IPS-NIHi11 (cell line): ENCODE data around the gene SSBP3.

Source experiments
- DNase-seq: peaks from one replicate; pipeline ENCODE4 v3.0.0; 2012; ENCODE audit warnings: mixed read lengths, low spot score

The SSBP3 gene

GRCh38 chr1:54329312-54330003 is 76.7 kb downstream of the SSBP3 start:
- DNase-seq, result no peak

- DNase-seq, result no peak
These were observed 78.0 kb downstream of the SSBP3 start for GRCh38 chr1:54328066-54328636.

GRCh38 chr1:54327386-54328065 is 78.7 kb downstream of the SSBP3 start:
- DNase-seq, result no peak

GRCh38 chr1:54326543-54327385 is 79.4 kb downstream of the SSBP3 start:
- no peak for DNase-seq

GRCh38 chr1:54325703-54326461 is 80.3 kb downstream of the SSBP3 start:
- no peak for DNase-seq

- no peak for DNase-seq
These were observed 80.9 kb downstream of the SSBP3 start for GRCh38 chr1:54325284-54325683.

GRCh38 chr1:54324251-54325140 is 81.7 kb downstream of the SSBP3 start:
- no peak for DNase-seq

GRCh38 chr1:54323921-54324250 is 82.3 kb downstream of the SSBP3 start:
- DNase-seq, result no peak

- DNase-seq, result peak; percentile 55
These were observed 82.9 kb downstream of the SSBP3 start for GRCh38 chr1:54323324-54323739.

GRCh38 chr1:54318246-54318814 is 87.9 kb downstream of the SSBP3 start:
- DNase-seq, result no peak

- no peak for DNase-seq
These were observed 89.1 kb downstream of the SSBP3 start for GRCh38 chr1:54317084-54317483.

- DNase-seq, result no peak
These were observed 91.1 kb downstream of the SSBP3 start for GRCh38 chr1:54315099-54315498.

- DNase-seq, result no peak
These were observed 91.5 kb downstream of the SSBP3 start for GRCh38 chr1:54314696-54315095.

- DNase-seq, result no peak
These were observed 93.3 kb downstream of the SSBP3 start for GRCh38 chr1:54312796-54313316.

- no peak for DNase-seq
These were observed 94.7 kb downstream of the SSBP3 start for GRCh38 chr1:54311506-54311905.

- DNase-seq, result peak; percentile 61
These were observed 95.5 kb downstream of the SSBP3 start for GRCh38 chr1:54310439-54311328.

GRCh38 chr1:54309631-54310366 is 96.4 kb downstream of the SSBP3 start:
- DNase-seq, result no peak

GRCh38 chr1:54307305-54307704 is 98.9 kb downstream of the SSBP3 start:
- DNase-seq, result no peak
